Measurements from ENCODE around the gene WDFY2.

The WDFY2 gene

GRCh38 chr13:51552027-51552426 lies 32.2 kb upstream of the WDFY2 start:
- Histone ChIP-seq H3K79me2 (ENCODE audit: low read length) (no peaks in the 10 kb centered on the region), H3K27ac (ENCODE audit: low read length) (peak overlapping the region; percentile 83), H3K27me3 (ENCODE audit: low read depth, low read length) (no peaks in the 10 kb centered on the region), H3K9ac (ENCODE audit: low read length) (peak overlapping the region; percentile 44), H3K36me3 (replicated peaks; ENCODE audit: low read depth, low read length) (no peaks in the 10 kb centered on the region), H2AFZ (ENCODE audit: low read depth, low read length) (peak overlapping the region; percentile 75), H3K9me3 (ENCODE audit: insufficient read depth, low read length) (no peaks in the 10 kb centered on the region), H3K4me3 (ENCODE audit: low read length) (peak overlapping the region; percentile 51), H4K20me1 (ENCODE audit: insufficient read depth, low read length) (no peaks in the 10 kb centered on the region), H3K4me2 (ENCODE audit: low read length) (peak overlapping the region; percentile 81), H3K4me1 (ENCODE audit: low read length) (peaks cover 60% of the 10 kb centered on the region)
- TF ChIP-seq EZH2phosphoT487 (IDR thresholded peaks at IDR 0.05; ENCODE audit: low read depth) (no peak), CTCF (IDR thresholded peaks at IDR 0.05; ENCODE audit: low read depth, low read length) (no peak)

GRCh38 chr13:51553531-51553930 lies 30.7 kb upstream of the WDFY2 start:
- no peaks in the 10 kb centered on the region for H3K36me3 ChIP-seq (replicated peaks; ENCODE audit: low read depth, low read length)
- H3K27ac ChIP-seq (ENCODE audit: low read length): no peak overlapping the region
- no peak overlapping the region for H3K4me2 ChIP-seq (ENCODE audit: low read length)
- no peaks in the 10 kb centered on the region for H3K79me2 ChIP-seq (ENCODE audit: low read length)
- H3K4me1 ChIP-seq (ENCODE audit: low read length): peaks cover 60% of the 10 kb centered on the region
- no peaks in the 10 kb centered on the region for H3K27me3 ChIP-seq (ENCODE audit: low read depth, low read length)
- TF ChIP-seq CTCF (IDR thresholded peaks at IDR 0.05; ENCODE audit: low read depth, low read length) (no peak), EZH2phosphoT487 (IDR thresholded peaks at IDR 0.05; ENCODE audit: low read depth) (no peak)
- H2AFZ ChIP-seq (ENCODE audit: low read depth, low read length): no peak overlapping the region
- H4K20me1 ChIP-seq (ENCODE audit: insufficient read depth, low read length): no peaks in the 10 kb centered on the region
- H3K9ac ChIP-seq (ENCODE audit: low read length): no peak overlapping the region
- no peaks in the 10 kb centered on the region for H3K9me3 ChIP-seq (ENCODE audit: insufficient read depth, low read length)
- H3K4me3 ChIP-seq (ENCODE audit: low read length): no peak overlapping the region

- no peaks in the 10 kb centered on the region for H3K36me3 ChIP-seq (replicated peaks; ENCODE audit: low read depth, low read length)
- H2AFZ ChIP-seq (ENCODE audit: low read depth, low read length): no peak overlapping the region
- H3K9me3 ChIP-seq (ENCODE audit: insufficient read depth, low read length): no peaks in the 10 kb centered on the region
- peaks cover 56% of the 10 kb centered on the region for H3K4me1 ChIP-seq (ENCODE audit: low read length)
- H3K4me3 ChIP-seq (ENCODE audit: low read length): no peak overlapping the region
- H3K27me3 ChIP-seq (ENCODE audit: low read depth, low read length): no peaks in the 10 kb centered on the region
- no peak overlapping the region for H3K9ac ChIP-seq (ENCODE audit: low read length)
- TF ChIP-seq EZH2phosphoT487 (IDR thresholded peaks at IDR 0.05; ENCODE audit: low read depth): no peak
- TF ChIP-seq CTCF (IDR thresholded peaks at IDR 0.05; ENCODE audit: low read depth, low read length): no peak
- no peak overlapping the region for H3K27ac ChIP-seq (ENCODE audit: low read length)
- H3K4me2 ChIP-seq (ENCODE audit: low read length): no peak overlapping the region
- H3K79me2 ChIP-seq (ENCODE audit: low read length): no peaks in the 10 kb centered on the region
- no peaks in the 10 kb centered on the region for H4K20me1 ChIP-seq (ENCODE audit: insufficient read depth, low read length)
Measured at GRCh38 chr13:51556740-51557139, 27.5 kb upstream of the WDFY2 start.

GRCh38 chr13:51557438-51557837 lies 26.8 kb upstream of the WDFY2 start:
- Histone ChIP-seq H3K9ac (ENCODE audit: low read length) (no peak overlapping the region), H3K27ac (ENCODE audit: low read length) (no peak overlapping the region), H3K36me3 (replicated peaks; ENCODE audit: low read depth, low read length) (no peaks in the 10 kb centered on the region), H3K4me3 (ENCODE audit: low read length) (no peak overlapping the region), H3K4me1 (ENCODE audit: low read length) (peaks cover 56% of the 10 kb centered on the region), H3K27me3 (ENCODE audit: low read depth, low read length) (no peaks in the 10 kb centered on the region), H2AFZ (ENCODE audit: low read depth, low read length) (no peak overlapping the region), H3K79me2 (ENCODE audit: low read length) (no peaks in the 10 kb centered on the region), H3K4me2 (ENCODE audit: low read length) (no peak overlapping the region), H3K9me3 (ENCODE audit: insufficient read depth, low read length) (no peaks in the 10 kb centered on the region), H4K20me1 (ENCODE audit: insufficient read depth, low read length) (no peaks in the 10 kb centered on the region)
- no peak for TF ChIP-seq EZH2phosphoT487 (IDR thresholded peaks at IDR 0.05; ENCODE audit: low read depth)
- TF ChIP-seq CTCF (IDR thresholded peaks at IDR 0.05; ENCODE audit: low read depth, low read length): no peak
